HepG2 (cell line): Measurements from ENCODE around the gene ELF2. TPM values are rescaled to one million over a fixed set of nuclear protein-coding genes. Genes with fewer than 3 reads are reported as not detected.

ENCODE experiments used
- ADNP ChIP-seq: sonication (generic); formaldehyde crosslinking; IDR thresholded peaks from 2 replicates; pipeline ENCODE4 v1.4.0; 2020; ENCODE audit warnings: missing genetic modification reagents
- ASH2L ChIP-seq: fragments of 300-600, 200-600 bp; sonication (generic); IDR thresholded peaks from 2 replicates; pipeline ENCODE4 v1.7.0; 2017; ENCODE audit warnings: low read depth, mild to moderate bottlenecking, moderate library complexity, mixed read lengths, low read length; ENCODE audit not compliant: insufficient read length
- GABPB1 ChIP-seq: IDR thresholded peaks from 2 replicates; pipeline ENCODE4 v1.6.1; 2016; ENCODE audit warnings: mild to moderate bottlenecking, missing genetic modification reagents, moderate library complexity, missing compliant biosample characterization
- GRHL1 ChIP-seq: sonication (generic); formaldehyde crosslinking; conservative IDR thresholded peaks from 2 replicates; pipeline ENCODE4 v1.8.0; 2022; ENCODE audit warnings: missing genetic modification reagents
- HMGXB4 ChIP-seq, 2 experiments: sonication (generic) in 1 of 2; formaldehyde crosslinking in 1 of 2; IDR thresholded peaks; 2 replicates each; pipeline versions ENCODE4 v1.4.0 to v1.6.1; 2018 to 2020; ENCODE audit warnings: missing genetic modification reagents in 2 of 2, borderline replicate concordance in 1 of 2, low read depth in 1 of 2, mild to moderate bottlenecking in 1 of 2, missing biosample characterization in 1 of 2
- HOXA5 ChIP-seq: sonication (generic); formaldehyde crosslinking; IDR thresholded peaks from 2 replicates; pipeline ENCODE4 v1.4.0; 2020; ENCODE audit warnings: missing genetic modification reagents
- KLF13 ChIP-seq: sonication (generic); formaldehyde crosslinking; IDR thresholded peaks from 2 replicates; pipeline ENCODE4 v1.4.0; 2020; ENCODE audit warnings: mild to moderate bottlenecking, missing genetic modification reagents
- NPAS2 ChIP-seq: sonication (generic); formaldehyde crosslinking; IDR thresholded peaks from 2 replicates; pipeline ENCODE4 v1.8.0; 2022; ENCODE audit warnings: mild to moderate bottlenecking, missing genetic modification reagents, borderline replicate concordance
- NRL ChIP-seq: sonication (generic); formaldehyde crosslinking; IDR thresholded peaks from 2 replicates; pipeline ENCODE4 v1.5.0; 2020; ENCODE audit warnings: missing genetic modification reagents, mild to moderate bottlenecking, moderate library complexity, borderline replicate concordance
- PLRG1 ChIP-seq: fragments of 450-650 bp; conservative IDR thresholded peaks from 2 replicates; pipeline ENCODE4 v1.6.1; 2016
- RFX5 ChIP-seq: IDR thresholded peaks from 2 replicates; pipeline ENCODE4 v1.6.1; 2011; ENCODE audit warnings: low read depth, low read length, improper control_type of control experiment
- RFXANK ChIP-seq: IDR thresholded peaks from 2 replicates; pipeline ENCODE4 v1.6.1; 2016
- SALL1 ChIP-seq: sonication (generic); formaldehyde crosslinking; IDR thresholded peaks from 2 replicates; pipeline ENCODE4 v1.8.0; 2022; ENCODE audit warnings: mild to moderate bottlenecking, missing genetic modification reagents
- SCMH1 ChIP-seq: sonication (generic); formaldehyde crosslinking; IDR thresholded peaks from 2 replicates; pipeline ENCODE4 v1.9.0; 2021; ENCODE audit warnings: missing genetic modification reagents, mild to moderate bottlenecking, borderline replicate concordance
- TBX3 ChIP-seq: fragments of 450-650 bp; IDR thresholded peaks from 2 replicates; pipeline ENCODE4 v1.6.1; 2017; ENCODE audit warnings: antibody characterized with exemption, mild to moderate bottlenecking, inconsistent platforms, borderline replicate concordance
- TRIM22 ChIP-seq: fragments of 450-650 bp; IDR thresholded peaks from 2 replicates; pipeline ENCODE4 v1.6.1; 2017
- XBP1 ChIP-seq: sonication (generic); formaldehyde crosslinking; IDR thresholded peaks from 2 replicates; pipeline ENCODE4 v1.5.0; 2020; ENCODE audit warnings: missing genetic modification reagents
- ZNF101 ChIP-seq: sonication (generic); formaldehyde crosslinking; IDR thresholded peaks from 2 replicates; pipeline ENCODE4 v1.4.0; 2020; ENCODE audit warnings: mild to moderate bottlenecking, low read depth, missing genetic modification reagents, borderline replicate concordance
- ZNF274 ChIP-seq: sonication (generic); formaldehyde crosslinking; IDR thresholded peaks from 2 replicates; pipeline ENCODE4 v1.5.1; 2020; ENCODE audit warnings: mild to moderate bottlenecking, missing genetic modification reagents
- ZNF326 ChIP-seq: sonication (generic); formaldehyde crosslinking; IDR thresholded peaks from 2 replicates; pipeline ENCODE4 v1.4.0; 2020; ENCODE audit warnings: missing genetic modification reagents, borderline replicate concordance
- ZNF350 ChIP-seq: sonication (generic); formaldehyde crosslinking; IDR thresholded peaks from 2 replicates; pipeline ENCODE4 v1.4.0; 2020; ENCODE audit warnings: mild to moderate bottlenecking, low read depth, missing genetic modification reagents, borderline replicate concordance
- ZNF430 ChIP-seq: sonication (generic); formaldehyde crosslinking; IDR thresholded peaks from 2 replicates; pipeline ENCODE4 v1.9.0; 2021; ENCODE audit warnings: mild to moderate bottlenecking, missing genetic modification reagents
- ZNF432 ChIP-seq: sonication (generic); formaldehyde crosslinking; IDR thresholded peaks from 2 replicates; pipeline ENCODE4 v1.5.0; 2020; ENCODE audit warnings: missing genetic modification reagents, mild to moderate bottlenecking, borderline replicate concordance
- ZNF784 ChIP-seq: sonication (generic); formaldehyde crosslinking; IDR thresholded peaks from 2 replicates; pipeline ENCODE4 v1.5.1; 2020; ENCODE audit warnings: missing genetic modification reagents, mild to moderate bottlenecking, borderline replicate concordance
- ZSCAN12 ChIP-seq: sonication (generic); formaldehyde crosslinking; IDR thresholded peaks from 2 replicates; pipeline ENCODE4 v1.9.0; 2021; ENCODE audit warnings: mild to moderate bottlenecking, missing genetic modification reagents
- polyA plus RNA-seq, 8 experiments: library from polyadenylated mRNA; depleted of rRNA in 3 of 8; stranded (reverse) in 7 of 8; unstranded in 1 of 8; fragments of >200 nt; fragmentation: Illumina TruSeq in 4 of 8; extraction: Trizol in 4 of 8; gene quantifications; 2 replicates each; pipeline versions ENCODE4 v1.2.1 to v1.2.3, GENCODE V29; 2011 to 2016; ENCODE audit warnings: low read depth in 4 of 8, missing spikeins in 1 of 8, mixed read lengths in 1 of 8; ENCODE audit not compliant: insufficient read depth in 1 of 8
- total RNA-seq, 5 experiments: library from RNA; depleted of rRNA; stranded (reverse); fragments of >200 nt; fragmentation: Illumina TruSeq; extraction: Trizol; gene quantifications; 2 replicates each; pipeline ENCODE4 v1.2.3, GENCODE V29; 2016; ENCODE audit warnings: low read depth in 1 of 5

The ELF2 gene
- total and polyA plus RNA-seq, 2 of the 13 experiments (the other 11 are each of a cell fraction or from before 2014, with no cell fraction given) = 28.6 to 35.4 TPM

- TF ChIP-seq NRL (CRISPR knock-in tag) = peak; percentile 75; the same call in 1 of the 2 replicates
- TF ChIP-seq ZNF326 = no peak
- no peak for TF ChIP-seq ZNF432 (CRISPR knock-in tag)
- TF ChIP-seq GABPB1 (CRISPR knock-in tag) = peak; percentile 89
- peak; percentile 87 to 90 for TF ChIP-seq HMGXB4 (CRISPR knock-in tag; IDR thresholded peaks at IDR 0.05; ENCODE audit: borderline replicate concordance in 1 of 2, low read depth in 1 of 2)
- TF ChIP-seq ADNP (CRISPR knock-in tag) = no peak
- TF ChIP-seq ZSCAN12 (CRISPR knock-in tag) = no peak
- TF ChIP-seq TRIM22 = no peak
- TF ChIP-seq ZNF101 (CRISPR knock-in tag) = no peak
- TF ChIP-seq ZNF274 = no peak
- TF ChIP-seq SALL1 (CRISPR knock-in tag) = peak; percentile 85
- no peak for TF ChIP-seq KLF13 (CRISPR knock-in tag)
- 0 out of 2 replicates have a peak, but pooled peaks have one; percentile 37 for TF ChIP-seq ZNF430
- TF ChIP-seq NPAS2 (CRISPR knock-in tag) = no peak
- TF ChIP-seq ASH2L = peak; percentile 78
- TF ChIP-seq ZNF784 (CRISPR knock-in tag) = no peak
- no peak for TF ChIP-seq TBX3
- TF ChIP-seq GRHL1 (CRISPR knock-in tag) = no peak
- peak; percentile 62; the same call in 1 of the 2 replicates for TF ChIP-seq ZNF350 (CRISPR knock-in tag)
- no peak for TF ChIP-seq RFX5
- TF ChIP-seq HOXA5 (CRISPR knock-in tag) = no peak
- TF ChIP-seq XBP1 (CRISPR knock-in tag) = 0 out of 2 replicates have a peak, but pooled peaks have one; percentile 20
- TF ChIP-seq PLRG1 = no peak
- TF ChIP-seq SCMH1 (CRISPR knock-in tag) = no peak
- no peak for TF ChIP-seq RFXANK (CRISPR knock-in tag)
Observed at GRCh38 chr4:139083956-139084803, 92.8 kb downstream of the ELF2 start (continued).
